ENCODE results near the gene C19orf81. TPM values are rescaled to one million over a fixed set of nuclear protein-coding genes. Genes with fewer than 3 reads are reported as not detected.
A peak's percentile ranks its signal among the peaks of the same experiment; 100 is the strongest.

Gene C19orf81
- total RNA-seq, 1 experiment from 2014 or later = 1.0 TPM

- DNase-seq (ENCODE audit: low read depth) = peak; percentile 71
These were observed 30.2 kb downstream of the C19orf81 start for GRCh38 chr19:50679177-50680125.

- no peak for DNase-seq (ENCODE audit: low read depth)
These were observed 37.2 kb downstream of the C19orf81 start for GRCh38 chr19:50686310-50687032.

- no peak for DNase-seq (ENCODE audit: low read depth)
These were observed 39.5 kb downstream of the C19orf81 start for GRCh38 chr19:50688766-50689165.

- no peak for DNase-seq (ENCODE audit: low read depth)
These were observed 41.2 kb downstream of the C19orf81 start for GRCh38 chr19:50690439-50690838.

- no peak for DNase-seq (ENCODE audit: low read depth)
These were observed 44.1 kb downstream of the C19orf81 start for GRCh38 chr19:50693064-50693975.

- DNase-seq (ENCODE audit: low read depth) = no peak
These were observed 45.5 kb downstream of the C19orf81 start for GRCh38 chr19:50694815-50695145.

- DNase-seq (ENCODE audit: low read depth) = no peak
These were observed 46.2 kb downstream of the C19orf81 start for GRCh38 chr19:50695251-50696093.

- no peak for DNase-seq (ENCODE audit: low read depth)
These were observed 46.8 kb downstream of the C19orf81 start for GRCh38 chr19:50696094-50696483.

- DNase-seq (ENCODE audit: low read depth) = no peak
These were observed 48.3 kb downstream of the C19orf81 start for GRCh38 chr19:50697414-50698124.

- DNase-seq (ENCODE audit: low read depth) = no peak
These were observed 52.2 kb downstream of the C19orf81 start for GRCh38 chr19:50701367-50701985.

GRCh38 chr19:50702158-50702870 lies 53.1 kb downstream of the C19orf81 start:
- no peak for DNase-seq (ENCODE audit: low read depth)

GRCh38 chr19:50702871-50703829 lies 53.9 kb downstream of the C19orf81 start:
- peak; percentile 45 for DNase-seq (ENCODE audit: low read depth)

- peak; percentile 19 for DNase-seq (ENCODE audit: low read depth)
These were observed 54.9 kb downstream of the C19orf81 start for GRCh38 chr19:50703915-50704796.

GRCh38 chr19:50705422-50706019 lies 56.3 kb downstream of the C19orf81 start:
- peak; percentile 64 for DNase-seq (ENCODE audit: low read depth)

- no peak for DNase-seq (ENCODE audit: low read depth)
These were observed 57.1 kb downstream of the C19orf81 start for GRCh38 chr19:50706387-50706786.

GRCh38 chr19:50708179-50708879 lies 59.1 kb downstream of the C19orf81 start:
- DNase-seq (ENCODE audit: low read depth) = no peak

Measured in M059J (cell line).